Kidney epithelial cell (primary cell): Measurements from ENCODE around the gene PER1. TPM values are rescaled to one million over a fixed set of nuclear protein-coding genes. Genes with fewer than 3 reads are reported as not detected.

Experiments used
- DNase-seq: peaks from one replicate; pipeline ENCODE4 v3.0.0-alpha.2; 2010; ENCODE audit warnings: low read depth
- H3K27me3 ChIP-seq: 2 replicates; pipeline ENCODE4 v1.6.0; 2011; ENCODE audit warnings: low read length; ENCODE audit not compliant: control insufficient read depth, insufficient read depth
- H3K36me3 ChIP-seq: 2 replicates; pipeline ENCODE4 v1.5.1; 2011; ENCODE audit warnings: low read length; ENCODE audit not compliant: control insufficient read depth, insufficient read depth
- H3K4me3 ChIP-seq: 2 replicates; pipeline ENCODE4 v1.5.1; 2011; ENCODE audit warnings: low read depth, mild to moderate bottlenecking, control low read depth, low read length
- CTCF ChIP-seq: IDR thresholded peaks from 2 replicates; pipeline ENCODE4 v1.5.1; 2011; ENCODE audit warnings: mild to moderate bottlenecking, moderate library complexity, low read length, control low read depth, inconsistent platforms; ENCODE audit not compliant: insufficient read depth, poor library complexity, severe bottlenecking
- total RNA-seq: library from RNA; depleted of rRNA; stranded (reverse); fragments of >200 nt; gene quantifications from 2 replicates; pipeline ENCODE4 v1.2.3, GENCODE V29; 2015

Gene PER1
- total RNA-seq, 1 donor from 2014 or later = 11.0 TPM

GRCh38 chr17:8125154-8125946 lies 26.9 kb downstream of the PER1 start:
- peak overlapping the region; percentile 70 for H3K4me3 ChIP-seq
- TF ChIP-seq CTCF = no peak
- H3K27me3 ChIP-seq = peaks cover 30% of the 10 kb centered on the region
- no peaks in the 10 kb centered on the region for H3K36me3 ChIP-seq
- no peak for DNase-seq

GRCh38 chr17:8124350-8125153 lies 27.7 kb downstream of the PER1 start:
- Histone ChIP-seq H3K36me3 (no peaks in the 10 kb centered on the region), H3K27me3 (peaks cover 30% of the 10 kb centered on the region), H3K4me3 (no peak overlapping the region)
- DNase-seq = no peak
- TF ChIP-seq CTCF = no peak

GRCh38 chr17:8123695-8124349 lies 28.4 kb downstream of the PER1 start, which contains the start of gene HES7:
HES7 (minus strand) TSS chr17:8124106; CDS start chr17:8124084, 22 bp downstream.
- no peak for DNase-seq
- H3K4me3 ChIP-seq = peak within 1 kb of the TSS; percentile 38
- no peak for TF ChIP-seq CTCF
- no peaks in the 10 kb centered on the region for H3K36me3 ChIP-seq
- H3K27me3 ChIP-seq = peaks cover 30% of the 10 kb centered on the region

- no peak for DNase-seq
- Histone ChIP-seq H3K27me3 (peaks cover 30% of the 10 kb centered on the region), H3K36me3 (no peaks in the 10 kb centered on the region), H3K4me3 (peak overlapping the region; percentile 38)
- TF ChIP-seq CTCF = no peak
Observed at GRCh38 chr17:8122924-8123694, 29.1 kb downstream of the PER1 start.

- Histone ChIP-seq H3K36me3 (no peaks in the 10 kb centered on the region), H3K27me3 (peaks cover 30% of the 10 kb centered on the region), H3K4me3 (peak overlapping the region; percentile 38)
- TF ChIP-seq CTCF = no peak
- DNase-seq = no peak
Observed at GRCh38 chr17:8122422-8122923, 29.7 kb downstream of the PER1 start.
